SKM-1 (cell line): Measurements from ENCODE around the gene GPR149.
"Not testable (repeated sequence)": the region's sequence is repeated elsewhere in the genome, so short reads cannot be mapped to it uniquely, and the experiment has no call there.

Experiments
- DNase-seq: peaks from one replicate; lab custom pipeline; 2025; ENCODE audit not compliant: unreplicated experiment; lab: John Stamatoyannopoulos, UW

Gene GPR149

GRCh38 chr3:154430014-154430413 lies at the start of gene GPR149:
GPR149 (minus strand) TSS chr3:154430190; CDS start chr3:154429615, 575 bp downstream.
- DNase-seq, result no peak

- DNase-seq, result no peak
These were observed 43.8 kb upstream of the GPR149 start for GRCh38 chr3:154473769-154474168.

- DNase-seq, result no peak
These were observed 39.6 kb upstream of the GPR149 start for GRCh38 chr3:154469585-154469984.

- no peak for DNase-seq
These were observed 34.6 kb upstream of the GPR149 start for GRCh38 chr3:154464440-154465190.

- DNase-seq, result no peak
These were observed 28.6 kb upstream of the GPR149 start for GRCh38 chr3:154458560-154458959.

- not testable (repeated sequence) for DNase-seq
These were observed 9.1 kb upstream of the GPR149 start for GRCh38 chr3:154439081-154439480.

GRCh38 chr3:154431043-154431442 lies 1.1 kb upstream of the GPR149 start:
- no peak for DNase-seq

GRCh38 chr3:154428286-154429206 lies 1.4 kb downstream of the GPR149 start:
- DNase-seq, result no peak

- DNase-seq, result no peak
These were observed 2.2 kb downstream of the GPR149 start for GRCh38 chr3:154427685-154428285.

- no peak for DNase-seq
These were observed 7.3 kb downstream of the GPR149 start for GRCh38 chr3:154422694-154423093.

GRCh38 chr3:154421083-154421482 lies 8.9 kb downstream of the GPR149 start:
- DNase-seq, result no peak

- DNase-seq, result no peak
These were observed 31.7 kb downstream of the GPR149 start for GRCh38 chr3:154398084-154398967.

- no peak for DNase-seq
These were observed 40.1 kb downstream of the GPR149 start for GRCh38 chr3:154389861-154390260.

- DNase-seq, result no peak
These were observed 45.5 kb downstream of the GPR149 start for GRCh38 chr3:154384479-154384878.

GRCh38 chr3:154378311-154378710 lies 51.7 kb downstream of the GPR149 start:
- no peak for DNase-seq

GRCh38 chr3:154367221-154367620 lies 62.8 kb downstream of the GPR149 start:
- DNase-seq, result no peak

- no peak for DNase-seq
These were observed 65.1 kb downstream of the GPR149 start for GRCh38 chr3:154364849-154365248.

GRCh38 chr3:154361099-154361498 lies 68.9 kb downstream of the GPR149 start:
- DNase-seq, result no peak

GRCh38 chr3:154356009-154356408 lies 74.0 kb downstream of the GPR149 start:
- DNase-seq, result no peak

- DNase-seq, result no peak
These were observed 80.8 kb downstream of the GPR149 start for GRCh38 chr3:154349223-154349622.
